ENCODE data around the gene FGF1. TPM values are rescaled to one million over a fixed set of nuclear protein-coding genes. Genes with fewer than 3 reads are reported as not detected.

The FGF1 gene
- total and polyA plus RNA-seq, 2 of the 4 experiments (the other 2 are of a cell fraction) = 7.6 to 7.7 TPM

- dilution Hi-C loops (cut with HindIII; ENCODE audit: low sequenced_read_pairs, unreplicated experiment) (no loop called here), intact Hi-C loops (cut with micrococcal nuclease) (no loop called here), in situ Hi-C loops (cut with MboI; ENCODE audit: low sequenced_read_pairs) (no loop called here)
- no peak overlapping the region for H3K23ac ChIP-seq (ENCODE audit: low read depth, low read length)
- ATAC-seq (ENCODE audit: low read depth) = no peak
- H4K91ac ChIP-seq (ENCODE audit: insufficient read depth, low read depth, low read length) = no peak overlapping the region
- no peak overlapping the region for H2BK5ac ChIP-seq (ENCODE audit: low read depth, low read length, poor library complexity, severe bottlenecking)
- no peaks in the 10 kb centered on the region for H3K4me1 ChIP-seq (ENCODE audit: control insufficient read depth, insufficient read depth, low read length)
- H3K4me3 ChIP-seq (ENCODE audit: insufficient read depth, low read depth, low read length) = no peak overlapping the region
- no peaks in the 10 kb centered on the region for H3K27me3 ChIP-seq (ENCODE audit: control insufficient read depth, insufficient read depth, low read length)
- no peak overlapping the region for H3K56ac ChIP-seq (ENCODE audit: extremely low read depth, insufficient read depth, low read length)
- H3K36me3 ChIP-seq (ENCODE audit: control insufficient read depth, insufficient read depth, low read length) = no peaks in the 10 kb centered on the region
- no peak overlapping the region for H2BK120ac ChIP-seq (ENCODE audit: low read depth, low read length)
- H3K9me1 ChIP-seq (ENCODE audit: insufficient read depth, low read length) = no peaks in the 10 kb centered on the region
- no peak overlapping the region for H3K4me2 ChIP-seq (ENCODE audit: low read depth, low read length)
- H3K27ac ChIP-seq (ENCODE audit: insufficient read depth, low read length) = no peak overlapping the region
- no peak overlapping the region for H4K8ac ChIP-seq (ENCODE audit: low read depth in 2 of 2, low read length in 2 of 2)
- H3K9me3 ChIP-seq (ENCODE audit: control insufficient read depth, insufficient read depth, low read length) = no peaks in the 10 kb centered on the region
- H3K14ac ChIP-seq (replicated peaks; ENCODE audit: low read depth, low read length) = 0 out of 2 replicates have a peak overlapping the region, but pooled peaks have one; percentile 25
- ChIA-PET POLR2A (ENCODE audit: unreplicated experiment) (no interaction called here), CTCF (no interaction called here)
- no peak overlapping the region for H2AFZ ChIP-seq (replicated peaks; ENCODE audit: low read length, poor library complexity)
- no peak overlapping the region for H2BK20ac ChIP-seq (ENCODE audit: low read depth, low read length)
- BruUV-seq (replicated peaks) = no TSS peak
- H2AK5ac ChIP-seq (ENCODE audit: low read depth, low read length) = no peak overlapping the region
- H3K79me1 ChIP-seq (ENCODE audit: low read depth in 1 of 2, low read length in 2 of 2) = no peaks in the 10 kb centered on the region
- no peak for DNase-seq
- no peak overlapping the region for H3K18ac ChIP-seq (ENCODE audit: low read depth, low read length)
- H4K5ac ChIP-seq (ENCODE audit: low read depth, low read length) = no peak overlapping the region
- no peak overlapping the region for H2BK15ac ChIP-seq (ENCODE audit: low read depth, low read length)
- no peak overlapping the region for H2AK9ac ChIP-seq (replicated peaks; ENCODE audit: low read depth, low read length, poor library complexity)
- TF ChIP-seq CTCF (conservative IDR thresholded peaks at IDR 0.05; ENCODE audit: low read depth, low read length) = no peak
- no peak for TF ChIP-seq USF2 (IDR thresholded peaks at IDR 0.05; ENCODE audit: low read depth, low read length)
- no peak for TF ChIP-seq RAD21 (IDR thresholded peaks at IDR 0.05; ENCODE audit: low read length)
- TF ChIP-seq MAZ (IDR thresholded peaks at IDR 0.05; ENCODE audit: borderline replicate concordance, low read depth, low read length) = no peak
- TF ChIP-seq SMC3 (IDR thresholded peaks at IDR 0.05; ENCODE audit: low read depth, low read length) = no peak
- TF ChIP-seq ELK1 (IDR thresholded peaks at IDR 0.05; ENCODE audit: borderline replicate concordance, low read depth, low read length) = no peak
- 70% methylated on average over 2 of the region's 4 CpGs; no CpG with 5 or more reads in 1 of the 2 experiments for WGBS, 2 experiments (ENCODE audit: extremely low coverage in 2 of 2, insufficient read length in 1 of 2)
- no peaks in the 10 kb centered on the region for H4K20me1 ChIP-seq (ENCODE audit: insufficient read depth, low read length)
- H3K9ac ChIP-seq (ENCODE audit: low read depth, low read length) = no peak overlapping the region
- no peak overlapping the region for H3K4ac ChIP-seq (ENCODE audit: low read depth, low read length)
Measured at GRCh38 chr5:142590451-142591231, 95.2 kb downstream of the FGF1 start.
